GM18511 (cell line): Measurements from ENCODE around the gene DNAJC16.
A peak's percentile ranks its signal among the peaks of the same experiment; 100 is the strongest.
"Not testable (repeated sequence)": the region's sequence is repeated elsewhere in the genome, so short reads cannot be mapped to it uniquely, and the experiment has no call there.

Experiments
- ATAC-seq: cut with Tn5 transposase; IDR thresholded peaks from one replicate; pipeline ENCODE4 v1.9.1; 2021; ENCODE audit warnings: mild to moderate bottlenecking, moderate library complexity; ENCODE audit not compliant: unreplicated experiment

DNAJC16 gene

DNA sequence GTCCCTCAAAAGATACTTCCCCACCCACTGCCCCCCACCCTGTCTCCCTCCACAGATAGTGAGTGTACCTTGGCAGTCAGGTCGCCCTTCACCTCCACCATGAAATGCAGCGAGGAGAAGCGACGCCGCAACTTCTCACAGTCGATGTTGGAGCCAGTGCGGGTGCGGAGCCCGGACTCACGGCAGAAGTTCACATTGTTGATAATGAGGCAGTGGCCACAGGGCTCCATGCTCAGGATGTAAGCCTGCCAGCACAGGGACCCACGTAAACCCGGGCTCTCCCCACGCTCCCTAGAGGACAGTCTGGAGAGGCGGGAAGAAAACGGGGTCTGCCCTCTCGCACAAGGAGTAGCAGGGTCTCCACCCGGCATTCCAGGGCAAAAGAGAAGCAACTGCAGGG, 19.8 kb upstream of the DNAJC16 start:
- ATAC-seq, result no peak

DNA sequence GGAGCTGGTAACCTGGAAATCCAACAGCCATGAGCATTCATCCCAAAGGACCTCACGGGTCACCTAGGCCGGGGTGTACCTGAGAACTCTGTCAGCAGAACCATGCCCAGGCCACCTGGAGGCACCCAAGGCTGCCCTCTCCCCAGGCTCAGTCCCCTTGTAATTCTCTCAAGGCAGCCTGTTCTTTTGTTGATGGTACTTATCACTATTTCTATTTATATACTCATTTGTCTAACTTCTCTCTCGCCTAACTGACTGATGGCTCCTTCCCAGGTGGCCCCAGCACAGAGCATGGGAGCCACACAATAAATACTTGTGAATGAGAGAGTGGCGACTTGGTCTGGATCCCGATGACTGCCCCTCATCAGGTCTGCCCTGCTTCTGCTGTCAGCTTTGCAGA, 19.4 kb upstream of the DNAJC16 start:
- ATAC-seq, result no peak

- ATAC-seq, result no peak
These were observed 17.8 kb upstream of the DNAJC16 start for GRCh38 chr1:15508700-15509487.

GRCh38 chr1:15509586-15509985, 17.1 kb upstream of the DNAJC16 start:
- ATAC-seq, result no peak

DNA sequence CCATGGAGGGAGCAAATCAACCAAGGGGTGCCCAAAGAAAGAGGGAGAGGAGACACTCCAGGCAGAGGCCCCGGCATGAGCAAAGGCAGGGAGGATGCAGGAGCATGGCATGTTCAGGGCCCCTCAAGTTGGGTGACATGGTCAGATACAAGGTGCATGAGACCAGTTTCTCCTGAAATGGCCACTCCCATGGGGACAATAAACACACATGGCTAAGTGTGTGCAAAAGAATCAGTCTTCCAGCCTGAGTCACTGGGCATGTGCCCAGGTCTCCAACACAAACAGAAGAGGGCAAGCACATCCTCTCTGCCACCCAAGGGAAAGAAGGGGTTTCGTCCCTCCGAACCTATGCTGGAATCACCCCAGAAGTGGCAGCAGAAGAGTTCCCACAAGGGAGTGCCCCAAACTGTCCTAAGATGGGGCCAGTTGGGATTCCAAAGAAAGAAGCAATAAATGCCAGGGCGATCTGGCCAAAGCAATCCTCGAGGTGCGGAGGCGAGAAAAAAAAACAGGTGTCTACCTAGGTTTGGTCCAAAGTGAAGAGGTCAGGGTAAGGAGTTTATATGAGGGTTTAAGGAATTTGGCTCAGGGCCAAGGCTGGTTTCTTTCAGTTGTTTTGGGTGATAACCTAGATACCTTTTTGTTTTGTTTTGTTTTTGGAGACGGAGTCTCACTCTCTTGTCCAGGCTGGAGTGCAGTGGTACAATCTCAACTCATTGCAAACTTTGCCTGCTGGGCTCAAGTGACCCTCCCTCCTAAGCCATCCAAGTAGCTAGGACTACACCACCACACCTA, 15.8 kb upstream of the DNAJC16 start:
- no peak for ATAC-seq

GRCh38 chr1:15513192-15513591, 13.5 kb upstream of the DNAJC16 start:
- no peak for ATAC-seq

- no peak for ATAC-seq
These were observed 12.7 kb upstream of the DNAJC16 start for GRCh38 chr1:15513919-15514318.

DNA sequence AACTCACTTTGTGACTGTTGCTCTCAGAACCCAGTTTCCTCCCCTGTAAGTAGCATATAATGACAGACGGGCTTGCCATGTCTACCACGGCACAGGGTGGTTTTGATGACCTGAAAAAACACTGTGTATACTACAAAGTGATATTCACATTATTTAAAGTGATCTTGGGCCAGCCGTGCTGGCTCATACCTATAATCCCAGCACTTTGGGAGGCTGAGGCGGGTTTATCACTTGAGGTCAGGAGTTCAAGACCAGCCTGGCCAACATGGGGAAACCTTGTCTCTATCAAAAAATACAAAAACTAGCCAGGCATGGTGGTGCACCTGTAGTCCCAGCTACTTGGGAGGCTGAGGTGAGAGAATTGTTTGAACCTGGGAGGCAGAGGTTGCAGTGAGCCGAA, 12.1 kb upstream of the DNAJC16 start:
- not testable (repeated sequence) for ATAC-seq

DNA sequence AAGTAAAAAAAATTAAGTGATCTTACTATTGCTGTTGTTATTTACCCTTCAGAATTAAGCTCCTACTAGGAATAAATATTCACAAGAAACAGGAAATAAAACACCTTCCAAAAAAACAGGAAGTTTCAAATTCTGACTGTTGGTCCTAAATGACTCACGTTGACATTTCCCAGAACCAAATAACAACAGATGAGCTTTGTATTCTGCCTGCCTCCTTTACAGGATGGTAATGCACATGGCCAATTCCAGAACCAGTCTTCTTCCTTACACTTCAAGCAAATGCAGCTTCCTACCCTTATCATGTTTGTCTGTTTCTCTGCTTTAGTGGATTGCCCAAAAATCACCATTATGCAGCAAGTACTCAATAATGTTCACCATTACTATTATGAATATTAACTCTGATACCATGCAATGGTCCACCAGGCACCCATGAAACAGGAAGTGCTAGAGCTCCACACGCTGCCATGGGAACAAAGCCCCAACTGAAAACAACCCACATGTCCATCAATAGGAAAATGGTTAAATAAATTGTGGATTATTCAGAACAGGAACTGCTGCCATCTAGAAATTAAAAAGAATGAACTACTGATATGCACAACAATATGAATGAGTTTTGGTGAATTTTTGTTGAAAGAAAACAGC, 11.5 kb upstream of the DNAJC16 start:
- peak; percentile 58 for ATAC-seq

- no peak for ATAC-seq
These were observed 7.0 kb upstream of the DNAJC16 start for GRCh38 chr1:15519625-15520024.

DNA sequence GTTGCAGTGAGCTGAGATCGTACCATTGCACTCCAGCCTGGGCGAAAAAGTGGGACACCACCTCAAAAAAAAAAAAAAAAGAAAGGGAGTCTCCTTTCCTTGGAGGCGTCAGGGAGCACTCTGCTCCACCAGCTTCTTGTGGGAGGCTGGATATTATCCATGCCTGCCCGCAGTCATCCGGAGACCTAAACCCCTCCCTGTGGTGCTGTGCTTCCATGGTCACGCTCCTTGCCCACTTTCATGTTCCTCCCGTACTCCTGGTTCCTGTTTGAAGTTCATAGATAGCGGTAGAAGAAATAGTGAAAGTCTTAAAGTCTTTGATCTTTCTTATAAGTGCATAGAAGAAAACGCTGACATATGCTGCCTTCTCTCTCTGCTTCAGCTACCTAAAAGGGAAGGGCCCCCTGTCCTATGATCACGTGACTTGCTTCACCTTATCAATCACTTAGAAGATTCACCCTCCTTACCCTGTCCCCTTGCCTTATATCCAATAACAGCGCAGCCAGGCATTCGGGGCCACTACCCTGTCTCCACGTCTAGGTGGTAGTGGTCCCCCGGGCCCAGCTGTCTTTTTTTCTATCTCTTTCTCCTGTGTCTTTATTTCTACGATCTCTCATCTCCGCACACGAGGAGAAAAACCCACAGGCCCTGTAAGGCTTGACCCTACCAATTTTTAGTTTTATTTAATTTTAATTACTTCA, 5.3 kb upstream of the DNAJC16 start:
- ATAC-seq, result not testable (repeated sequence)

DNA sequence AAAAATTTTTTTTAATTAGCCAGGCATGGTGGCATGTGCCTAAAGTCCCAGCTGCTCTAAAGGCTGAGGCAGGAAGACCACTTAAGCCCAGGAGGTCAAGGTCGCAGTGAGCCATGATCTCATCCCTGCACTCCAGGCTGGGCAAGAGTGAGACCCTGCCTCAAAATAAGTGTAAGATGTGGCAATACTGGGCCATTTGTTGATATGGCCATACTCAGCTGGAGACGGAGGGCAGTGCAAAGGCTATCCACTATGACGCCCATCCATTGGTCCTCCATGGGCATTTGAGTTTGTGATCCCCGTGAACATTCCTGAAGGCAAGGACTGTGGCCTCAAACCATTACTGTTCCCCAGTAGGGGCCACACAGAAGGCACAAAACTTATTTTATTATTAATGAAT, 4.1 kb upstream of the DNAJC16 start:
- no peak for ATAC-seq

GRCh38 chr1:15523104-15524020, 3.3 kb upstream of the DNAJC16 start:
- ATAC-seq, result no peak

DNA sequence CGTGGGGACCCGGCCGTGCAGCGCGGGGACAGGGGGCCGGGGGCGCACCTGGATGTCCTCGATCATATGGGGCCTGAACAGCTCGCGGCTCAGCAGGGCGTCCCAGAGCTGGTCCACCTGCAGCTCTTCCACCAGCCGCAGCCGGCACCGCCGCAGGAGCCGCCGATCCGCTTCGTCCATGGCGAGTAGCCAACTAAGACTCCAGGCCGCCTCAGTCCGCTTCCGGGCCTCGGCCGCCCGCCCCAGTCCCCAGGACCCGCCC, 2.7 kb upstream of the DNAJC16 start, which contains the start of gene CASP9:
CASP9 (minus strand) TSS at position 195 of the 262 bp plus-strand sequence; CDS start at position 180, 15 bp downstream.
- ATAC-seq, result no peak

DNA sequence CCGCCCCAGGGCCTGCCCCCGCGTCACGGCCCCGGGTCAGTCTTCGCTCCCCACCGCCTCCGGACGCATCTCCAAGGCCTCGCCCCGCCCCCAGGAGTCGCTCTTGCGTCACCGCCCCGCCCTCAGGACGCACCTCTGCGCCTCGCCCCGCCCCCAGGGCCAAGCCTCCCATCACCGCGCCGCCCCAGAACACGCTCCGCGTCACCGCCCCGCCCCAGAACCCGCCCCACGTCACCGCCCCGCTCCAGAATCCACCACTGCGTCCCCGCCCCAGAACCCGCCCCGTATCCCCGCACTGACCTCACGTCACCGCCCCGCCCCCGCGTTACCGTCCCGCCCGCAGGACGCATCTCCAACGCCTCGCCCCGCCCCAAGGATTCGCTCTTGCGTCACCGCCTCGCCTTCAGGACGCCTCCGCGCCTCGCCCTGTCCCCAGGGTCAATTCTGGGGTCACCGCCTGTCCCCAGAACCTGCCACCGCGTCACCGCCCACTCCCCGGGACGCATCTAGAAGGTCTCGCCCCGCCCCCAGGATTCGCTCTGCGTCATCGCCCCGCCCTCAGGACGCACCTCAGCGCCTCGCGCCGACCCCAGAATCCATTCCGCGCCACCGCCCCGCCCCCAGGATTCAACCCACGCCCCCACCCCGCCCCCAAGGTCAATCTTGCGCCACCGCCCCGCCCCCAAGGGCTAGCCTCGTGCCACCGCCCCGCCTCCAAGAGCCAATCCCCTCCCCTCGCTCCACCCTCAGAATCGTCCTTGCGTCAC, 2.2 kb upstream of the DNAJC16 start:
- peak; percentile 44 for ATAC-seq

DNA sequence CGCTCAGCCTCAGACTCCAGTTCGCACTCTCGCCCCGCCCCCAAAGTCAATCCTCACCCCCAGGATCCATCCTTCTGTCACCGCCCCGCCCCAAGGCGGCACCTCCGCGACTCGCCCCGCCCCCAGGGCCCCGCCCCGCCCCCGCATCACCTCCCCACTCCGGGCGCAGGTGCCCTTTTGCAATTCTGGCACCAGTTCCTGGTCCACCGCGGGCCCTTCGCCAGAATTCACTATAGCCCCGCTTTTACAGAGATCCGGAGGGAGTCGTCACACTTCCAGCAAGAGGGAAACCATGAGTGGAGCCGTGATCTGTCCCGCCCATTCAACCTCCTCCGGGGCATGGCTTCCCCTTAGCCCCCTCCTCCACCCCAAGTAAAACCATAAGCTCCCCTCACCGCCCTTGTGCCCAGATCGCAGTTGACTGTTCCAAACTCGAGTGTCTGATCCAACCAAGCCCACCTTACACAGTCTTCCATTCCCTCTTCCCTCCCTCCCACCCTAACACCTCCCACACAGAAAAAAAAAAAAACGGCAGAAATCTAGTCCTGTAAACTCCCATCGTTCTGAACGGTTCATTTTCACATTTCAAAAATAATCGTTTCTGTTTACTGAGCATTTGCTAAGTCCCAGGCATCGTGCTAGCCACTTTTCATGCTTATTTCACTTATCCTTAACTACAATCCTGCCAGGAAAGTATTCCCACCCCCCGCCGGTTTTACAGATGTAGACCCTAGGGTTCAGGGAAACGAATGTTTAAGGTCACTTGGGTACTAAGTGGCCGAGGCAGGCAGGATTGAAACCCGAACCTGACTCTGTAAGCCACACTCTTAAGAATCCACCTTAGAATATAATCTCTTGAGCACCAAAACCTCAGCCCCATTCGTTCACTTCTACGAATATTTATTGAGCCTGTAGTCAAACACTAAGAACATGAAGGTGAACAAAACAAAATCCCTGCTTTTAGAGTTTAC, 1.3 kb upstream of the DNAJC16 start:
- peak; percentile 53 for ATAC-seq

GRCh38 chr1:15526021-15526489, 593 bp upstream of the DNAJC16 start:
- no peak for ATAC-seq

GRCh38 chr1:15531003-15531402, 4.4 kb downstream of the DNAJC16 start:
- ATAC-seq, result no peak
